Upper lobe of right lung (tissue), 1 donor: ENCODE results near the gene RPP25. TPM values are rescaled to one million over a fixed set of nuclear protein-coding genes. Genes with fewer than 3 reads are reported as not detected.
A peak's percentile ranks its signal among the peaks of the same experiment; 100 is the strongest.

Experiments
- ATAC-seq: fragments of 200-7000 bp; cut with Tn5 transposase; one replicate; pipeline ENCODE4 v1.9.1; 2020; ENCODE audit warnings: mild to moderate bottlenecking, moderate library complexity
- DNase-seq: peaks from one replicate; pipeline ENCODE4 v3.0.0-alpha.2; 2020
- H3K27ac ChIP-seq: fragments of 200-600 bp; one replicate; pipeline ENCODE4 v1.8.0; 2022
- H3K27me3 ChIP-seq: fragments of 200-600 bp; one replicate; pipeline ENCODE4 v1.8.0; 2022; ENCODE audit warnings: mild to moderate bottlenecking
- H3K36me3 ChIP-seq: fragments of 200-600 bp; one replicate; pipeline ENCODE4 v1.8.0; 2022
- H3K4me1 ChIP-seq: fragments of 200-600 bp; one replicate; pipeline ENCODE4 v1.8.0; 2022
- H3K4me3 ChIP-seq: fragments of 200-600 bp; one replicate; pipeline ENCODE4 v1.8.0; 2022; ENCODE audit warnings: mild to moderate bottlenecking
- H3K9me3 ChIP-seq: fragments of 200-600 bp; one replicate; pipeline ENCODE4 v1.8.0; 2022
- intact Hi-C: fragments of 100-400 bp; cut with DNase I; formaldehyde crosslinking; loops from one replicate; pipeline ENCODE4 v1.11.0; 2022
- total RNA-seq: library from RNA; stranded (reverse); fragmentation: NEBNext Ultra II Directional; extraction: Animal tissue kit (Norgen Biotek cat#: 25700); gene quantifications from one replicate; pipeline ENCODE4 v1.2.1, GENCODE V29; 2021
- TF ChIP-seq, protein P1 (sequence below): fragments of 200-600 bp; IDR thresholded peaks from one replicate; pipeline ENCODE4 v1.8.0; 2022; ENCODE audit warnings: antibody characterized with exemption
- donor health status: DM: no; HTN: yes; CAD: no; lungs with severe emphysema.

Gene RPP25
- total RNA-seq, 1 donor from 2014 or later = 20.2 TPM

DNA sequence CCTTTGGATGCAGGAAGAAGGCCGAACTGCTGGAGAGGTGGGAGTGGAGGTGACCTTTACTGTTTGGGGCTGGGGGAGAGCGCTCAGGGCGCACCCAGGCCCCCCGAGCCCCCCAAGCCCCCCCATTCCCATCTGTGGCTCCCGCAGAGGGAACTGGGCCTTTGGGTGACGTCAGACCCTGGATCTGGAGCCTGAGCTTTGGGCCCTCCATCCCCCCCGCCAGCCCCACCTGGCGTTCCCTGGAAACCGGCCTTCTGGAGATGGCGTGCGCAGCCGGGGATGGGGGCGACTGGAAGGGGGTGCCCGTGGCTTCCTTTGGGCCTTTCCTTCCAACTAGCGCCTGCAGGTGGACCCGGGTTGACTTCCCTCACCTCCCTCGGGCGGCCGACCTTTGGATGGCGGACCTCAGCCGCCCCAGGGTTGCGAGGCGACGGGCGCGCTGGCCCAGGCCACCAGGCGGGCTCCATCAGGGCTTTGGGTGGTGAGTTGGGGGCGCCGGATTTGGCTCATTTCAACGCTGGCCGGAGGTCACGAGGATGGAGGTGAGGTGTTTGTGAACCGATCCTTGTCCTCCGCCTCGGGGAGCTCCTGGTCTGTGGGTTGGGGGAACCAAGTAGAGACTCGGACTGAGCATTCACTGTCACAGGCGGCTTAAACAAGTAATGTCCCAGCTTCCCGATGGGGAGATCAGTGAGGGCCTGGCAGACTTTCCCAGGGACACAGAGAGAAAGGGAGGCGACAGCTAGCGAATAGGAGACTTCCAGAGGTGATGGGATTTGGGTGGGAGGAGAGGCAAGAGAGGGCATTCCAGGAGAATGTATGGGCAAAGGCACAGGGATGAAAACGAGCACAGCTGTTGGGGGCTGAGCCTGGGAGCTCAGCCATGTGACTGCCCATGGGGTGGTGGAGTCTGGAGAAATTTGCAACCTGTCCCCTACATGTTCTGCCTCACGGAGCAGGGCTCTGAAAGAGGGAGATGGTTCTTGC lies 39.5 kb upstream of the RPP25 start:
- H3K27me3 ChIP-seq = peaks cover 13% of the 10 kb centered on the region
- no peak overlapping the region for H3K27ac ChIP-seq
- H3K9me3 ChIP-seq = no peaks in the 10 kb centered on the region
- peak overlapping the region; percentile 64 for H3K4me3 ChIP-seq
- intact Hi-C loops = no loop called here
- H3K36me3 ChIP-seq = no peaks in the 10 kb centered on the region
- H3K4me1 ChIP-seq = peaks cover 8% of the 10 kb centered on the region
- ATAC-seq = no peak
- DNase-seq = no peak
- TF ChIP-seq, protein P1, sequence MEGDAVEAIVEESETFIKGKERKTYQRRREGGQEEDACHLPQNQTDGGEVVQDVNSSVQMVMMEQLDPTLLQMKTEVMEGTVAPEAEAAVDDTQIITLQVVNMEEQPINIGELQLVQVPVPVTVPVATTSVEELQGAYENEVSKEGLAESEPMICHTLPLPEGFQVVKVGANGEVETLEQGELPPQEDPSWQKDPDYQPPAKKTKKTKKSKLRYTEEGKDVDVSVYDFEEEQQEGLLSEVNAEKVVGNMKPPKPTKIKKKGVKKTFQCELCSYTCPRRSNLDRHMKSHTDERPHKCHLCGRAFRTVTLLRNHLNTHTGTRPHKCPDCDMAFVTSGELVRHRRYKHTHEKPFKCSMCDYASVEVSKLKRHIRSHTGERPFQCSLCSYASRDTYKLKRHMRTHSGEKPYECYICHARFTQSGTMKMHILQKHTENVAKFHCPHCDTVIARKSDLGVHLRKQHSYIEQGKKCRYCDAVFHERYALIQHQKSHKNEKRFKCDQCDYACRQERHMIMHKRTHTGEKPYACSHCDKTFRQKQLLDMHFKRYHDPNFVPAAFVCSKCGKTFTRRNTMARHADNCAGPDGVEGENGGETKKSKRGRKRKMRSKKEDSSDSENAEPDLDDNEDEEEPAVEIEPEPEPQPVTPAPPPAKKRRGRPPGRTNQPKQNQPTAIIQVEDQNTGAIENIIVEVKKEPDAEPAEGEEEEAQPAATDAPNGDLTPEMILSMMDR = no peak

DNA sequence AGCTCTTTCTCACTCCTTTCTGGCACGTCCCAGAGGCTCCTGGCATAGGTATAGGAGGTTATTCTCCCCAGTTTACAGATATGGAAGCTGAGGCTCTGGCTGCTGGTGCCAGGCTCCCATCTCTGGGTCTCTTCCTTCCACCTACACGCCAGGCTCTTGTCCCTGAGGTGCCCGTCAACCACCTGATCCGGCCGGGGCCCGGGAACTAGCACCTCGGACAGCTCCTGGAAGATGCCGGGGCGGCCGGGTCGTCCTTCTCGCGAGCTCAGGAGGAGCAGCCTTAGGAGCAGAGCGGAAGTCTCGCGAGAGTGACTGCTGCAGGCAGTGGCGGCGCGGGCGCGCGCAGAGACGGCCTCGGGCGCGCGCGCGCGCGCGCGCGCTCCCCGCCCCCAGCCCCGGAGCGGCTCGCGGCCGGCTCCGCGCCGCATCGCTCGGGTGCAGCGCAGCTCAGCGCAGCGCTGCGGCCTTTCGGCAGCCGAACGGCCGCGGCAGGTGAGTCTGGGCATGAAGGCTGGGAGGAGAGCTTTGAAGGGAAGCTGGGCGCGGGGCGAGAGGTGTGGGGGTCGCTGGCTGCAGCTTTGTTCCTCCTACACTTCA lies 38.7 kb upstream of the RPP25 start, which contains the start of gene SCAMP5:
Gene SCAMP5, plus strand, starts transcription at position 382 of the 597 bp plus-strand sequence. CDS start 16,277 bp downstream, outside the sequence.
- H3K27me3 ChIP-seq = peaks cover 13% of the 10 kb centered on the region
- intact Hi-C loops = no loop called here
- no peaks in the 10 kb centered on the region for H3K36me3 ChIP-seq
- ATAC-seq (peak; percentile 98), DNase-seq (peak; percentile 95)
- no peaks in the 10 kb centered on the region for H3K9me3 ChIP-seq
- H3K4me3 ChIP-seq = peak within 1 kb of the TSS; percentile 64
- H3K4me1 ChIP-seq = peaks cover 8% of the 10 kb centered on the region
- no peak within 1 kb of the TSS for H3K27ac ChIP-seq
- TF ChIP-seq, protein P1 = no peak

DNA sequence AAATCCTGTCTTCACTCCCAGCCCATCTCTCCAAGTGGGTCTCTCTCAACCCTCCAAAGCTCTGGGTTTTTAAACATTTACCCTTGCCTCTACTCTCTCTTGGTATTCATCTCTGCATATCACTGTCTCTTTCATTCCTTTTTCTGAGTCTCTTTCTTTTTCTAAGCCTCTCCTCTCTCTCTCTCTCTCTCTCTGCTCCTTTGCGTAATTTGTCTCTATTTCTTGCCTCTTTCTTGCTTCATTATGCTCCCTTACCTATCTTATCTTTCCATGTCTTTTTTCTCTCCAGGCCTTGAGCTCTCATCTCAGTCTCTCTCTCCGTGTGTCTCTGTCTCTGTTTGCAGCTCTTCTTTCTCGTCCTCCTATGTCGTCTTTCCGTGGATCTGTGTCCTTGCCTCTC lies 38.1 kb upstream of the RPP25 start:
- H3K4me3 ChIP-seq = no peak overlapping the region
- H3K27ac ChIP-seq = no peak overlapping the region
- TF ChIP-seq, protein P1 = no peak
- H3K36me3 ChIP-seq = no peaks in the 10 kb centered on the region
- ATAC-seq (no peak), DNase-seq (no peak)
- intact Hi-C loops = no loop called here
- H3K9me3 ChIP-seq = no peaks in the 10 kb centered on the region
- H3K4me1 ChIP-seq = peaks cover 8% of the 10 kb centered on the region
- peaks cover 13% of the 10 kb centered on the region for H3K27me3 ChIP-seq

DNA sequence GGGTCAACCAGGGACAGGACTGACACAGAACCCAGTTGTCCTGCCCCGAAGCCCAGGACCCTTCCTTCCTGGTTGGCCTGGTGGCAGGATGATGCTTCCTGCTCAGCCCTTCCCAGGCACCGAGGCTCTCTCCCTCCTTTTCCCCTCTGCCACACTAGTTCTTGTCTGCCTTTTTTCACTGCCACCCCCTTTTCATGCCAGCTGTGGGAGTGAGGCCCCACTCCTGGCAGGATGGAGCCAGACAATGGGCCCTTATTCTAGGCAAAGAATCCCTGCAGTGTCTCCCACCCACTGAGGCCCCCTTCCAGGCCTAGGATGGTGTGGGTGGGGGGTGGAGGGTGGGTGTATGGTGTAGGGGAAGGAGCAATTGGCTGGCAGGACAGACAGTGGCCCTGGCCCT lies 37.7 kb upstream of the RPP25 start:
- Histone ChIP-seq H3K36me3 (no peaks in the 10 kb centered on the region), H3K4me3 (no peak overlapping the region), H3K4me1 (peaks cover 8% of the 10 kb centered on the region), H3K9me3 (no peaks in the 10 kb centered on the region), H3K27ac (no peak overlapping the region), H3K27me3 (peaks cover 13% of the 10 kb centered on the region)
- intact Hi-C loops = no loop called here
- no peak for ATAC-seq
- TF ChIP-seq, protein P1 = no peak
- DNase-seq = no peak

DNA sequence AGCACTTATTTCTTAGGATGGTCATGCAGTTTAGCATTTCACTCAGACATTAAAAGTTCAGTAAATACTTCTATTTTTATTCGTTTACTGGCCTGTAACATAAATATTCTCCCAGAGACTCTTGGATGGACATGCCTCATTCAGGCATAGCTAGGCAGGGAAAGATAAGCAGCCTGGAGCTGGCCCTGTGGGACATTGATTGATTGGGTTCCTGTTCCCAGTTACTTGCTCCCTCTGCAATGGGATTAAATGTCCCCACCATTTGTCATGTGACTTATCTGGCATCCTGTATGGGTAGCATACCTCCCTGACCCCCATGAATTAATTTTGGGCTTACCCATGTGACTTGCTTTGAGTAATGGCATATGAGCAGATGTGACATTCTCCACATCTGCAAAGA lies 36.0 kb upstream of the RPP25 start:
- Histone ChIP-seq H3K4me1 (peaks cover 8% of the 10 kb centered on the region), H3K27ac (no peak overlapping the region), H3K36me3 (no peaks in the 10 kb centered on the region), H3K27me3 (peaks cover 5% of the 10 kb centered on the region), H3K9me3 (no peaks in the 10 kb centered on the region), H3K4me3 (no peak overlapping the region)
- ATAC-seq (no peak), DNase-seq (no peak)
- TF ChIP-seq, protein P1 = no peak
- intact Hi-C loops = no loop called here
